A673 (cell line): Measurements from ENCODE around the gene HPX. TPM values are rescaled to one million over a fixed set of nuclear protein-coding genes. Genes with fewer than 3 reads are reported as not detected.
A peak's percentile ranks its signal among the peaks of the same experiment; 100 is the strongest.

Experiments used
- BruUV-seq: library from RNA; stranded (reverse); fragments of 400-500 nt; replicated peaks from 2 replicates; lab custom pipeline; 2021; lab: Mats Ljungman, UMichigan
- CTCF ChIA-PET: fragments of 300-600 bp; sonication (Branson Sonifier 250); formaldehyde crosslinking; loops from one replicate; lab custom pipeline; 2022; ENCODE audit warnings: antibody characterized with exemption; lab: Charles Lee
- POLR2A ChIA-PET: fragments of 300-600 bp; sonication (Branson Sonifier 250); formaldehyde crosslinking; loops from one replicate; lab custom pipeline; 2022; ENCODE audit warnings: antibody characterized with exemption; ENCODE audit not compliant: low non-redundant PET; lab: Charles Lee
- DNase-seq: peaks from one replicate; pipeline ENCODE4 v3.0.0-alpha.2; 2015; ENCODE audit warnings: low spot score
- H3K27ac ChIP-seq: fragments of 200-600 bp; sonication (generic); 2 replicates; pipeline ENCODE4 v1.5.1; 2016; ENCODE audit warnings: mixed run types, low read depth, mild to moderate bottlenecking, mixed read lengths, antibody characterized with exemption, low read length; ENCODE audit not compliant: poor library complexity, severe bottlenecking
- H3K27me3 ChIP-seq: fragments of 200-600 bp; sonication (generic); replicated peaks from 2 replicates; pipeline ENCODE4 v1.6.1; 2017; ENCODE audit warnings: mixed run types, low read depth, mild to moderate bottlenecking, mixed read lengths, antibody characterized with exemption, low read length; ENCODE audit not compliant: insufficient read depth, poor library complexity
- H3K36me3 ChIP-seq: fragments of 200-600 bp; sonication (generic); 2 replicates; pipeline ENCODE4 v1.6.1; 2016; ENCODE audit warnings: mixed run types, mild to moderate bottlenecking, mixed read lengths, antibody characterized with exemption, low read length; ENCODE audit not compliant: insufficient read depth, poor library complexity, severe bottlenecking
- H3K4me1 ChIP-seq: fragments of 200-600 bp; sonication (generic); 2 replicates; pipeline ENCODE4 v1.6.1; 2017; ENCODE audit warnings: mixed run types, mild to moderate bottlenecking, mixed read lengths, antibody characterized with exemption, low read length; ENCODE audit not compliant: insufficient read depth, poor library complexity, severe bottlenecking
- H3K4me3 ChIP-seq: fragments of 200-600 bp; sonication (generic); 2 replicates; pipeline ENCODE4 v1.5.1; 2016; ENCODE audit warnings: low read depth, mixed run types, mild to moderate bottlenecking, mixed read lengths, low read length; ENCODE audit not compliant: poor library complexity, severe bottlenecking
- H3K9me3 ChIP-seq: fragments of 200-600 bp; sonication (generic); 2 replicates; pipeline ENCODE4 v1.6.1; 2016; ENCODE audit warnings: mixed run types, low read depth, mild to moderate bottlenecking, mixed read lengths, antibody characterized with exemption, low read length; ENCODE audit not compliant: poor library complexity, severe bottlenecking
- EZH2 ChIP-seq: fragments of 200-600 bp; sonication (generic); IDR thresholded peaks from 2 replicates; pipeline ENCODE4 v1.6.1; 2017; ENCODE audit warnings: borderline replicate concordance, low read depth, mild to moderate bottlenecking, mixed read lengths, antibody characterized with exemption, low read length; ENCODE audit not compliant: poor library complexity, severe bottlenecking
- intact Hi-C: fragments of 100-400 bp; cut with micrococcal nuclease; formaldehyde crosslinking; loops from one replicate; pipeline ENCODE4 v1.10.0; 2022; ENCODE audit not compliant: unreplicated experiment
- total RNA-seq: library from RNA; stranded (reverse); gene quantifications from 2 replicates; pipeline ENCODE4 v1.2.3, GENCODE V29; 2021
- TF ChIP-seq, protein P1 (sequence below): fragments of 300-800, 200-600 bp; sonication (generic); conservative IDR thresholded peaks from 2 replicates; pipeline ENCODE4 v1.5.1; 2017; ENCODE audit warnings: low read depth, mild to moderate bottlenecking, antibody characterized with exemption, low read length, moderate library complexity, mixed read lengths

The HPX gene
- total RNA-seq, 1 experiment from 2014 or later = 4.5 TPM

DNA sequence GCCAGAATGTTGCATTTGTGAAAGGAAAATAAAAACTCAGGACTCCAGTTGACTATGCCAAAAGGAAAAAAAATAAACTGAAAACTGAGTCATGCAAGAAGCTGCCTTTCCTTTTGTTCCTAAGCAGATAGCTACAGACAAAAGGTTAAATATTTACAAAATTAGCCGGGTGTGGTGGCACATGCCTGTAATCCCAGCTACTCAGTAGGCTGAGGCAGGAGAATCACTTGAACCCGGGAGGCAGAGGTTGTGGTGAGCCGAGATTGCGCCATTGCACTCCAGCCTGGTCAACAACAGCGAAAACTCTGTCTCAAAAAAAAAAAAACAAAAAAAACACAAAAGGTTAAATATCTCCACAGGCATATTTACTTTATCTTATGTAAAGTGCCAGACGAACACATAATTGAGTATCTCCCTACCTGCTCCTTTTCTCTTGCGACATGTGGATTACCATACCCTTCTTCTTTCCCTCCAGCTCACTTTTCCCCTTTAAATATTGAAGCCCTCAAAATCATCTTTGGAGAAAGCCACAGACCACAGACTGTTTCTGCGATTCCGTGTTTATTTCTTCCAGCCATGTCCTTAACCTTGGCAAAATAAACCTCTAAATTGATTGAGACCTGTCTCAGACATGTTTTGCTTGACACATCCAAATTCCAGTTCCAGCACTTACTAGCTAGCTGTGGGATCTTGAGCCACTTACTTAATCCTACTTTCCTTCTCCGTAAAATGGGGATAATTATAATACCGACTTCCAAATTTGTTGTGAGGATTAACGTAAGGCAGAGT, 52.8 kb downstream of the HPX start:
- intact Hi-C loops = loop anchor here (5.0 to 10.0 kb wide), 2 partner anchors 227 to 1284 kb away; partner anchors contain the start of genes CYB5R2, TAF10 and TPP1
- ChIA-PET CTCF (interaction anchor here (0.7 kb wide), 1 partner anchor 51 kb away, joined by 3 read pairs; no protein-coding TSS in a partner anchor), POLR2A (no interaction called here)
- DNase-seq = no peak
- Histone ChIP-seq H3K36me3 (peaks cover 7% of the 10 kb centered on the region), H3K27ac (peak overlapping the region; percentile 93), H3K4me3 (no peak overlapping the region), H3K4me1 (peaks cover 60% of the 10 kb centered on the region), H3K27me3 (no peaks in the 10 kb centered on the region), H3K9me3 (no peaks in the 10 kb centered on the region)
- no TSS peak for BruUV-seq
- TF ChIP-seq EZH2 = no peak
- TF ChIP-seq, protein P1, sequence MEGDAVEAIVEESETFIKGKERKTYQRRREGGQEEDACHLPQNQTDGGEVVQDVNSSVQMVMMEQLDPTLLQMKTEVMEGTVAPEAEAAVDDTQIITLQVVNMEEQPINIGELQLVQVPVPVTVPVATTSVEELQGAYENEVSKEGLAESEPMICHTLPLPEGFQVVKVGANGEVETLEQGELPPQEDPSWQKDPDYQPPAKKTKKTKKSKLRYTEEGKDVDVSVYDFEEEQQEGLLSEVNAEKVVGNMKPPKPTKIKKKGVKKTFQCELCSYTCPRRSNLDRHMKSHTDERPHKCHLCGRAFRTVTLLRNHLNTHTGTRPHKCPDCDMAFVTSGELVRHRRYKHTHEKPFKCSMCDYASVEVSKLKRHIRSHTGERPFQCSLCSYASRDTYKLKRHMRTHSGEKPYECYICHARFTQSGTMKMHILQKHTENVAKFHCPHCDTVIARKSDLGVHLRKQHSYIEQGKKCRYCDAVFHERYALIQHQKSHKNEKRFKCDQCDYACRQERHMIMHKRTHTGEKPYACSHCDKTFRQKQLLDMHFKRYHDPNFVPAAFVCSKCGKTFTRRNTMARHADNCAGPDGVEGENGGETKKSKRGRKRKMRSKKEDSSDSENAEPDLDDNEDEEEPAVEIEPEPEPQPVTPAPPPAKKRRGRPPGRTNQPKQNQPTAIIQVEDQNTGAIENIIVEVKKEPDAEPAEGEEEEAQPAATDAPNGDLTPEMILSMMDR = no peak

DNA sequence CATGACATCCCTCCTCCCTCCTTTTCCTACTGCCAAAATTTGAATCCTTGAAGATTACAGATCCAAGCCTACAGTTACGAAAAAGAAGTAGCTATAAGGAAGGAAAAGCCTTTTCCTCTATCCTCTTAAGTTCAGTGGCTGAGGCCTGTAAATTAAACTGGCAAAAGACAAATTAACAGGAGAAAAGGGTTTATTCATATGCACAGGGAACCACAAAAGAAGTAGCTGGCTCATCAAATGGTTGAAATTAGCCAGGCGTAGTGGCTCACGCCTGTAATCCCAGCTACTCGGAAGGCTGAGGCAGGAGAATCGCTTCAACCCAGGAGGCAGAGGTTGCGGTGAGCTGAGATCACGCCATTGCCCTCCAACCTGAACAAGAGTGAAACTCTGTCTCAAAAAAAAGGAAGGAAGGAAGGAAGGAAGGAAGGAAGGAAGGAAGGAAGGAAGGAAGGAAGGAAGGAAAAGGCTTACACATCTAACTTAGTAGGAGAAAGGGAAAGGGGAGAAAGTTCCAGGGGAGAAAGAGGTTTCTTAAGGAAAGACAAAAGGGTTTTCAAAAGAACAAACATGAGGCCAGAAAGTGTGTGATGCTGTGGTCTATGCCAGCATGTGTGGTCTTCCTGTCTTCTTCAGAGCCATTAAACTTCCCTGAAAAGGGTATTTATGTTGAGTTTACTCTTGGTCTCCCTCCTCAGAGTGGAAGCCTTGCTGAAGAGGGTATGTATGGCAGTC, 55.6 kb downstream of the HPX start:
- H3K4me3 ChIP-seq = no peak overlapping the region
- H3K4me1 ChIP-seq = peaks cover 73% of the 10 kb centered on the region
- intact Hi-C loops = loop anchor here (5.0 to 10.0 kb wide), 2 partner anchors 230 to 1287 kb away; partner anchors contain the start of genes CYB5R2, TAF10 and TPP1
- no TSS peak for BruUV-seq
- peak; percentile 94 for DNase-seq
- TF ChIP-seq EZH2 = no peak
- TF ChIP-seq, protein P1 = no peak
- peak overlapping the region; percentile 97 for H3K27ac ChIP-seq
- H3K36me3 ChIP-seq = no peaks in the 10 kb centered on the region
- ChIA-PET POLR2A (interaction anchor here (0.6 to 1.1 kb wide), 2 partner anchors 17 to 140 kb away, joined by 3 read pairs; no protein-coding TSS in a partner anchor), CTCF (interaction anchor here (0.6 to 1.7 kb wide), 4 partner anchors 22 to 372 kb away, joined by 3 to 10 read pairs (median 4); no protein-coding TSS in a partner anchor)
- no peaks in the 10 kb centered on the region for H3K27me3 ChIP-seq
- no peaks in the 10 kb centered on the region for H3K9me3 ChIP-seq

Other genes with a start within 250 kb of the HPX start
- not detected in 2 replicates for gene OR52W1, start 241.8 kb downstream of the HPX start, total RNA-seq
- not detected in 2 replicates for gene C11orf42, start 235.4 kb downstream of the HPX start, total RNA-seq
- gene FHIP1B, start 206.4 kb downstream of the HPX start, total RNA-seq = 18.6 and 23.3 TPM in 2 replicates
- not detected in 2 replicates for gene CNGA4, start 201.9 kb downstream of the HPX start, total RNA-seq
- not detected in 2 replicates for gene CCKBR, start 181.1 kb downstream of the HPX start, total RNA-seq
- gene CAVIN3, start 120.5 kb downstream of the HPX start, total RNA-seq = 1.3 and 1.4 TPM in 2 replicates
- gene SMPD1, start 50.5 kb downstream of the HPX start, total RNA-seq = 126 and 176 TPM in 2 replicates
- gene APBB1, start 21.9 kb downstream of the HPX start, total RNA-seq = 81.1 and 83.8 TPM in 2 replicates
- gene TRIM3, start 33.0 kb upstream of the HPX start, total RNA-seq = 34.2 and 37.1 TPM in 2 replicates
- gene ARFIP2, start 40.3 kb upstream of the HPX start, total RNA-seq = 57.7 and 65.0 TPM in 2 replicates
- gene TIMM10B, start 40.5 kb upstream of the HPX start, total RNA-seq = 30.7 and 40.3 TPM in 2 replicates
- 20.1 and 20.6 TPM in 2 replicates for gene DNHD1, start 56.3 kb upstream of the HPX start, total RNA-seq
- gene RRP8, start 162.6 kb upstream of the HPX start, total RNA-seq = 19.1 and 21.6 TPM in 2 replicates
- 85.2 and 86.5 TPM in 2 replicates for gene ILK, start 162.8 kb upstream of the HPX start, total RNA-seq
- gene TAF10, start 171.2 kb upstream of the HPX start, total RNA-seq = 108 and 112 TPM in 2 replicates
- 42.2 and 53.0 TPM in 2 replicates for gene TPP1, start 178.4 kb upstream of the HPX start, total RNA-seq
- 17.6 and 20.1 TPM in 2 replicates for gene DCHS1, start 214.8 kb upstream of the HPX start, total RNA-seq
- 82.5 and 98.5 TPM in 2 replicates for gene MRPL17, start 242.4 kb upstream of the HPX start, total RNA-seq